GM18498 (cell line): ENCODE data around the gene POMT1.
"Not testable (repeated sequence)": the region's sequence is repeated elsewhere in the genome, so short reads cannot be mapped to it uniquely, and the experiment has no call there.

Experiments
- ATAC-seq: cut with Tn5 transposase; IDR thresholded peaks from one replicate; pipeline ENCODE4 v1.9.1; 2021; ENCODE audit warnings: mild to moderate bottlenecking, moderate library complexity; ENCODE audit not compliant: unreplicated experiment

Gene POMT1

GRCh38 chr9:131502781-131503625 is at the start of gene POMT1:
Gene POMT1, plus strand, starts transcription at chr9:131502918. Its CDS starts 1,301 bp downstream, at chr9:131504219.
- ATAC-seq: peak; percentile 78

GRCh38 chr9:131454028-131454427 is 48.7 kb upstream of the POMT1 start:
- ATAC-seq: no peak

- ATAC-seq: not testable (repeated sequence)
These were observed 47.1 kb upstream of the POMT1 start for GRCh38 chr9:131455655-131456054.

GRCh38 chr9:131457746-131458145 is 45.0 kb upstream of the POMT1 start:
- ATAC-seq: no peak

- no peak for ATAC-seq
These were observed 43.7 kb upstream of the POMT1 start for GRCh38 chr9:131459056-131459455.

- ATAC-seq: no peak
These were observed 41.6 kb upstream of the POMT1 start for GRCh38 chr9:131461166-131461565.

GRCh38 chr9:131464354-131465000 is 38.2 kb upstream of the POMT1 start:
- no peak for ATAC-seq

GRCh38 chr9:131465401-131465800 is 37.3 kb upstream of the POMT1 start:
- no peak for ATAC-seq

- no peak for ATAC-seq
These were observed 35.3 kb upstream of the POMT1 start for GRCh38 chr9:131467214-131467935.

- no peak for ATAC-seq
These were observed 34.7 kb upstream of the POMT1 start for GRCh38 chr9:131468031-131468430.

GRCh38 chr9:131469356-131469755 is 33.4 kb upstream of the POMT1 start:
- ATAC-seq: no peak

- ATAC-seq: no peak
These were observed 32.8 kb upstream of the POMT1 start for GRCh38 chr9:131469951-131470350.

- no peak for ATAC-seq
These were observed 32.1 kb upstream of the POMT1 start for GRCh38 chr9:131470581-131470991.

- ATAC-seq: not testable (repeated sequence)
These were observed 30.6 kb upstream of the POMT1 start for GRCh38 chr9:131472085-131472484.

- ATAC-seq: no peak
These were observed 29.4 kb upstream of the POMT1 start for GRCh38 chr9:131473198-131473885.

GRCh38 chr9:131473891-131474290 is 28.8 kb upstream of the POMT1 start:
- no peak for ATAC-seq

GRCh38 chr9:131474711-131475110 is 28.0 kb upstream of the POMT1 start:
- ATAC-seq: no peak

- ATAC-seq: no peak
These were observed 27.4 kb upstream of the POMT1 start for GRCh38 chr9:131475111-131475955.

- ATAC-seq: no peak
These were observed 26.6 kb upstream of the POMT1 start for GRCh38 chr9:131475956-131476776.
